ENCODE results near the gene CNTN5.

Gene CNTN5

DNA sequence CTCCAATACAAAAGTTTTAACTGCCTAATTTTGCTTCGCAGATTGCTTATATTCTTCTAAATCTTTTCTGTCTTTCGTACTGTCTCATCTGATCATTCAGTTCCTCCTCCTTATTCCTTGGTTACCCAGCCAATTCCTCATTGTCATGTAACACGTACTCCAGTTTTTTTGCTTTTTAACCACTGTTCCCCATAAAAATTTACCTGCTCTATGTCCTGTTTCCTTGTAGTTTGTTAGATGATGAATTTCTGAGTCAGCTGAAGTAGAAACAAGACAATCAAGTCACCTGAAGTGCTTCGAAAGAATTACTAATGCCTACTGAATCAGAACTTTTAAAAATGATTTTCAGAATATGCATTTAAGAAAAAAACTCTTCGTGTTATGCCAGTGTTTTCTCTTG, 150.6 kb downstream of the CNTN5 start:
- DNase-seq: no peak

GRCh38 chr11:99176430-99176829, 155.7 kb downstream of the CNTN5 start:
- DNase-seq: peak; percentile 7

GRCh38 chr11:99177446-99177845, 156.7 kb downstream of the CNTN5 start:
- no peak for DNase-seq

DNA sequence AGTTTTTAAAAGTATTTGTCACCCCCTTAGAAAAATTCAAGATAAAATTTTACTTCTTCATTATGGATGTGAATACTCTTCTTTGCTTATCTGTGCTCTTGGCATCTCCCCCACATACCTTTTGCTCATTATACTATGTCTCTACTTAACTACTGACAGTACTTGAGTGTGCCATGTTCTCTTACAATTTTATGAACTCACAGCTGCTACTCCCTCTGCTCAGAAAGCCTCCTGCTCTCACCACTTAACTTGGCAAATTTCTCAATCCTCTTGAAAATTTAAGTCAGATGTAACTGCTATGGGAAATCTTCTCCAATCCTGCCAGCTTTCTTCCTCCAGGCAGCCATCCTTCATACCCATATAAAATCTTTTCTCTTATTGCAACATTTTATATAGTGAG, 163.4 kb downstream of the CNTN5 start:
- no peak for DNase-seq

GRCh38 chr11:99188221-99188620, 167.5 kb downstream of the CNTN5 start:
- no peak for DNase-seq

- no peak for DNase-seq
Observed at GRCh38 chr11:99192716-99193115, 172.0 kb downstream of the CNTN5 start.

DNA sequence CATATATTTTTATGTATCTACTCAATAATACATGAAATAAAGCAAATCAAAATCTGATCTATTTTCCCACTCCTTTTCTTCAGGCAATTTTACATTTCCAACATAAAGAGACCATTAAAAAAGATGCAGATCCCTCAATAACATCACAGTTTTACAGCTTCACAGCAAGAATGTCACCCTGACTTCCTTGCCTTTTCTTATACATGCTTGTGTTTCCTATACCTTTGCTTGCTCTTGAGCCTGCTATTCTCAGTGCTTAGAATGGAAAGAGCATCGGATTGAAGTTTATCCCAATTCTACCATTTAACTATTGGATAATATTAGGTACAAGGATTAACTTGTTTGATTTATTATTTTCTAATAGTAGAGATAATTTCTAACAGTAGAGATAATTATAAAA, 176.7 kb downstream of the CNTN5 start:
- DNase-seq: no peak

GRCh38 chr11:99198215-99198614, 177.5 kb downstream of the CNTN5 start:
- no peak for DNase-seq

DNA sequence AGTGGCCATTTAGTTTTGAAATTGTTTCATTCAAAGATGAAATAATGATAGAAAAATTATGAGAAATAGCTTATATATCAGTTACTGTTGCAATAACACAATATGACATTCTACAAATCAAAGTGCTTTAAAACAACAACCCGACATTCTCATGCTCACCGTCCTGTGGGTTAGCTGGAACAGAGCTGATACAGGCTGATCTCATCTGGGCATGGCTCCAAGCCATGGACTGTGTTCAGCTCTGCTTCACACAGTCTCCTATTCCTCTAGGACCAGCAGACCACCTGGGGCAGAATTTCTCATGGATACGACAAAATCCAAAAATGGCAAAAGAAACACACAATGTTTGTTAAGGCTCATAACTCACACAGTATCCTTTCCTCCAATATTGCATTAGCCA, 178.6 kb downstream of the CNTN5 start:
- no peak for DNase-seq

DNA sequence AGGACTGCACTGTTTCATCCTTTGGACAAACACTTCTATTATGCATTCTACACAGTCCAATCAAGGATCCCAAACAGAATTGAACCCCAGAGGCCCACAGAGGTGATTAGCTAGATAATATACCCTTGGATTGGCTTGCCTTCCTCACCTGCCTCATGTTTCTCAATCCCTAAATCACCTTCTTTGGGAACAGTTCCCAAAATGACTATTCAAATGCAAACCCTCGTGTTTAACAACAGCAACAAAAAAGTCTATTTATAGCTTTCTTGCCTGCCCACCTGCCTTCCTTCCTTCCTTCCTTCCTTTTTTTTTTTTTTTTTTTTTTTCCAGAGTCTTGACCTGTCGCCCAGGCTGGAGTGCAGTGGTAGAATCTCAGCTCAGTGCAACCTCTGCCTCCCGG, 180.0 kb downstream of the CNTN5 start:
- DNase-seq: no peak

DNA sequence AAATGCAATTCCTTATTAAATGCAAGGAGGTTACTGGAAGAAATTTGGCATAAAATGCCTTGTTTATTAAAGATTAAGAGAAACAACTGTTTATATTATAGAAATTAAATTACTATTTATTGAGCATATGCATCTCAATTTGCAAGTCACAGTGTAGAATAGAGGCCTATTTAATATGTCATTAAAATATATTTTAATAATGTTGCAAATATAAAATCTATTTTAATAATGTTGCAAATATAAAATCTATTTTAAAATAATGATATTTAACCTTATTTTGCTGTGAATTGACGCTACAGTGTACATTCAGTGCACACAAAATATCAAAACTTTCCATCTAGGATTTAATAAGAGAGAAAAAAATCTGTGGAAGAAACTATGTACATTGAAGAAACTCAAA, 188.1 kb downstream of the CNTN5 start:
- no peak for DNase-seq

GRCh38 chr11:99229544-99229943, 208.8 kb downstream of the CNTN5 start:
- DNase-seq: no peak

GRCh38 chr11:99234534-99234933, 213.8 kb downstream of the CNTN5 start:
- no peak for DNase-seq

DNA sequence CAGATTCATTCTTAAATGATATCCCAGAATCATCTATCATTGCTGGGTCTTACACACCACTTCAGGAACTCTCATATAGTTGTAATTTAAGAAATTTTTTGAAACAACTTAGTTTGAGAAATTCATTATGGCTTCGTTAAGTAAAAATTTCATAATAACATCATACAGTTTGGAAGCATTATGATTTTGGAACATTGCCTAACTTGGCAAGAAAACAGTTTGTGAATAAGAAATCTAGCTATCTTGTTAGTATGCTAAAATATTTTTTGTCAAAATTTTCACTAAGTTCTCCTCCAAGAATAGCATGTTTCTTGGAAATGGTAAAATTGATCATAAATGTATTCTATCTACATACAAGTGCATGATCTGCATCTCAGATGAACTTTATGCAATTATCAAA, 217.7 kb downstream of the CNTN5 start:
- DNase-seq: no peak

- DNase-seq: no peak
Observed at GRCh38 chr11:99240192-99241030, 219.7 kb downstream of the CNTN5 start.

GRCh38 chr11:99241066-99241465, 220.3 kb downstream of the CNTN5 start:
- DNase-seq: no peak

- DNase-seq: no peak
Observed at GRCh38 chr11:99244613-99245012, 223.9 kb downstream of the CNTN5 start.

DNA sequence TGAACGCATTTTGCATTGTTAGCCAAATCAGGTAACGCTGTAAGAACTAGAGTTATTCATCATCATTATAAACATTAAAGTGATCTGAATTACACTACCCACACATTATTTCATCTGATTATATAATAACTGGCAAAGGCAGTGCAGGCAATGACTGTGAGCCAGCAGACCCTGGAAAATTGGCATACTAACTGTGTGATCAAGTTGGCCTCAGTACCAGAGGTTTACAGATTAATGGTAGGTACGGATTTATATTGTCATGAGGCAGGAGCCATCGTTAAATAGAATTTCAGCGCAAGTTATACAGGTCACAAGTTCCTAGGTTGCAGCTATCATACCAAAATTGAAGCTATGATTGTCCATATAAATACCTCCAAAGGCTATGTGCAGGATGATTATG, 225.4 kb downstream of the CNTN5 start:
- DNase-seq: no peak

DNA sequence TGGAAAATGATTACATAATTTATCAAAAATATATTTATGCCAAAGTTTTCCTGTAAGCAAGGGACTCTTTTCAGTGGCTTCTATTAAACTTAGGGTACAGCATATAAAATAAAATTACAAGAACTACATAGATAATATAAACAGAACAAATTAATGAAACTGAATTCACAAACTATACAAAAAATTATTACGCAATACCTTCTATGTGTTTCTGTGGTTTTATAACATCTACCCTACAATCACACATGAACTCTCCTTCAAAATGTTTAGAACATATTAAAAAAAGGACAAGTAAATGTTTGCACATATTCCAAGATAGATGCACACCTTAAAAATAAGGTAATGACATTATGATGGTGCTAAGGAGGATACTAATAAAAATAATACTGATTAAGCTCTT, 235.9 kb downstream of the CNTN5 start:
- DNase-seq: no peak

DNA sequence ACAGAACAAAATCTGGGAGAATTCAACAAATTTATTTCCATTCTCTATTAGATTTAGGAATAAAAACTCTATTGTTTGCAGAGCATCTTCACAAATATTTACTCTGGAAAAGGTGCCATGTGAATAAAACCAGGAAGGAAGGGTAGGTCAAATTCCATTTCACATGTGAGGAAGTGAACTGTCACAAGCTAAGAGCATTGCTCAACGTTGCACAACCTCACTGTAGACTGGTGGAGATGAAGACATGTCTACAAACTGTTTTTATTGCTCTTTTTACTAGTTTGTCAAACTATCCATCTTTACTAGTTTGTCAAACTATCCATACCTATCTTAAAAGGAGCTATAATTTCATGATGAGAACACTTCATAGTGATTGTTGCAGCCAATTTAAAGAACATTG, 236.4 kb downstream of the CNTN5 start:
- no peak for DNase-seq

DNA sequence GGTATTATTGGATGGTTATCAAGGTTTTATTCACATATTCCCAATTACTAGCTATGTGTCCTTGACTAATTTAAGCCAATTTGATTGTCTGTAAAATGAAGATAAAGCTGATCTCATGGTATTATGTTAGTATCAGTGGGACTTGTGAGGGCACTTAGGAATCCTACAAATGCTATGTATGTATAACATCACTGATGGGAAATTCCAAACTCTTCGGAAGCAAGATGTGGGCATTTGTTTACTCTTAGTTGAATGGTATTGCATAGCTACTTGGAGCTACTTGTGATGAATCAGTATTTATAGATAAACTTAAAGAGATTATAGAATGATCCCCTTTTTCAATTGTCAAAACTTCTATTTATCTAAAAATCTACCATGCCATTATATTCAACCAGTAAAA, 239.9 kb downstream of the CNTN5 start:
- DNase-seq: no peak

DNA sequence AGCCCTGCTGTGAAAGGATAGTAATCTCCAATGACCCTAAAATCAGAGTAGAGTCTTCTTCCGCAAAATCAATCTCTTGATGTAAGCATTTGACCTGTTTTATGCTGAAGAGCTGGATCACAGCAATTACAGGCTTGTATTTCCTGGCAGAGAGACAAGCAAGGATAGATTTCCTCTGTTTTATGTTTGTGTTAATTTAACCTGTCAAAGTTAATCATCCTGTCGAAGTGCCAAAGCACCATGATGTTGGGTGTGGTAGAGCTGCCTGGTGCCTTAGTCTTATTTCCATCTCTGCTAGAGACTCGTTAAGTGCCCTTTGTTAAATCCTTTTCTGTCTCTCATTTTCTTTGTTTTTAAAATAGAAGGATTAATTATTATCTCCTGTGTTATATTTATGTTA, 248.1 kb downstream of the CNTN5 start:
- no peak for DNase-seq

GRCh38 chr11:99271527-99271926, 250.8 kb downstream of the CNTN5 start:
- DNase-seq: no peak

GRCh38 chr11:99275521-99275920, 254.8 kb downstream of the CNTN5 start:
- no peak for DNase-seq

- no peak for DNase-seq
Observed at GRCh38 chr11:99277281-99277680, 256.5 kb downstream of the CNTN5 start.

All from suppressor macrophage treated with lipopolysaccharide for 4 hours (primary cell).